Panc1 (cell line): ENCODE measurements around the gene GABPB1.

Experiments used
- CTCF ChIP-seq: fragments of 450-650 bp; IDR thresholded peaks from 2 replicates; pipeline ENCODE4 v1.5.1; 2017; ENCODE audit warnings: mild to moderate bottlenecking
- POLR2AphosphoS5 ChIP-seq: IDR thresholded peaks from 2 replicates; pipeline ENCODE4 v1.6.1; 2012; ENCODE audit warnings: mild to moderate bottlenecking, low read depth, low read length, moderate library complexity

- TF ChIP-seq CTCF (no peak), POLR2AphosphoS5 (no peak)
Measured at GRCh38 chr15:50328116-50328515, 26.9 kb downstream of the GABPB1 start.
